Testis (tissue), 2 donors: Measurements from ENCODE around the gene ACER1.

Source experiments
- CTCF ChIP-seq, 3 experiments: fragments of 450-650 bp in 2 of 3; fragments of 200-600 bp in 1 of 3; sonication (generic) in 1 of 3; IDR thresholded peaks; one replicate each; pipeline ENCODE4 v1.5.1; 2016 to 2019; ENCODE audit warnings: antibody characterized with exemption in 3 of 3, mild to moderate bottlenecking in 2 of 3, moderate library complexity in 1 of 3
- POLR2A ChIP-seq: fragments of 450-650 bp; IDR thresholded peaks from one replicate; pipeline ENCODE4 v1.6.1; 2017; ENCODE audit warnings: antibody characterized with exemption, mild to moderate bottlenecking, moderate library complexity

- TF ChIP-seq CTCF (IDR thresholded peaks at IDR 0.05), result no peak
- no peak for TF ChIP-seq POLR2A
Observed at GRCh38 chr19:6279620-6279930, 53.8 kb downstream of the ACER1 start.
